HCT116 (cell line): ENCODE results near the gene PNRC1. TPM values are rescaled to one million over a fixed set of nuclear protein-coding genes. Genes with fewer than 3 reads are reported as not detected.

Experiments used
- ATAC-seq: fragments of 200-7000 bp; cut with Tn5 transposase; 2 replicates; pipeline ENCODE4 v1.9.1; 2020; ENCODE audit warnings: mild to moderate bottlenecking, moderate library complexity
- BruUV-seq: library from RNA; stranded (reverse); fragments of 400-500 nt; replicated peaks from 2 replicates; lab custom pipeline; 2021; lab: Mats Ljungman, UMichigan
- CTCF ChIA-PET: fragments of 300-600 bp; sonication (Branson Sonifier 250); formaldehyde crosslinking; loops from one replicate; lab custom pipeline; 2021; ENCODE audit warnings: antibody characterized with exemption; lab: Charles Lee
- POLR2A ChIA-PET: fragments of 300-600, 350-600 bp; sonication (Branson Sonifier 250); formaldehyde crosslinking; loops from one replicate; lab custom pipeline; 2021; ENCODE audit warnings: antibody characterized with exemption; lab: Charles Lee
- RAD21 ChIA-PET, 2 experiments: fragments of 300-600 bp; sonication (Branson Sonifier 250); formaldehyde crosslinking; loops; one replicate each; lab custom pipeline; 2023; ENCODE audit warnings: low total read pairs in 2 of 2; ENCODE audit not compliant: uncharacterized antibody in 2 of 2, unreplicated experiment in 2 of 2, low non-redundant PET in 1 of 2; lab: Charles Lee
- DNase-seq: peaks from one replicate; pipeline ENCODE4 v3.0.0-alpha.2; 2010; ENCODE audit warnings: low read depth, low spot score
- H2AFZ ChIP-seq: fragments of 200-600 bp; shearing (Covaris generic), sonication (generic); 2 replicates; pipeline ENCODE4 v1.6.1; 2017; ENCODE audit warnings: low read depth, mixed run types, mixed read lengths, antibody characterized with exemption, low read length; ENCODE audit not compliant: poor library complexity, severe bottlenecking
- H3K27ac ChIP-seq: 2 replicates; pipeline ENCODE4 v1.5.1; 2012; ENCODE audit warnings: low read depth, low read length
- H3K27me3 ChIP-seq: fragments of 200-600 bp; sonication (generic); 2 replicates; pipeline ENCODE4 v1.6.1; 2016; ENCODE audit warnings: mixed run types, low read length, mixed read lengths; ENCODE audit not compliant: insufficient read depth
- H3K36me3 ChIP-seq, 2 experiments: fragments of 200-500 bp in 1 of 2; fragments of 200-600 bp in 1 of 2; sonication (Bioruptor generic) in 1 of 2; sonication (generic) in 1 of 2; 2 replicates each; pipeline versions ENCODE4 v1.5.1 to v1.6.1; 2014 to 2016; ENCODE audit warnings: low read length in 2 of 2, inconsistent platforms in 1 of 2, mixed read lengths in 1 of 2, mixed run types in 1 of 2; ENCODE audit not compliant: insufficient read depth in 2 of 2, control insufficient read depth in 1 of 2
- H3K4me1 ChIP-seq, 2 experiments: fragments of 200-600 bp in 1 of 2; sonication (generic) in 1 of 2; 2 replicates each; pipeline versions ENCODE4 v1.5.1 to v1.6.1; 2012 to 2017; ENCODE audit warnings: low read length in 2 of 2, inconsistent platforms in 1 of 2, mild to moderate bottlenecking in 1 of 2, mixed read lengths in 1 of 2, mixed run types in 1 of 2, moderate library complexity in 1 of 2; ENCODE audit not compliant: insufficient read depth in 2 of 2, control insufficient read depth in 1 of 2
- H3K4me2 ChIP-seq: fragments of 200-600 bp; sonication (generic); 2 replicates; pipeline ENCODE4 v1.6.1; 2017; ENCODE audit warnings: mixed run types, low read length, mixed read lengths
- H3K4me3 ChIP-seq, 2 experiments: fragments of 200-600 bp in 1 of 2; sonication (generic) in 1 of 2; replicated peaks in 1 of 2; 2 replicates each; pipeline ENCODE4 v1.5.1; 2011 to 2016; ENCODE audit warnings: low read length in 2 of 2, control low read depth in 1 of 2, low read depth in 1 of 2, mild to moderate bottlenecking in 1 of 2, mixed read lengths in 1 of 2, mixed run types in 1 of 2
- H3K79me2 ChIP-seq: fragments of 200-600 bp; sonication (generic); 2 replicates; pipeline ENCODE4 v1.6.1; 2017; ENCODE audit warnings: mild to moderate bottlenecking, mixed run types, low read length, moderate library complexity, mixed read lengths; ENCODE audit not compliant: insufficient read depth
- H3K9ac ChIP-seq: fragments of 200-600 bp; sonication (generic); 2 replicates; pipeline ENCODE4 v1.6.1; 2016; ENCODE audit warnings: low read length, mixed read lengths
- H3K9me2 ChIP-seq: fragments of 200-600 bp; sonication (generic), shearing (Covaris generic); 2 replicates; pipeline ENCODE4 v1.6.1; 2017; ENCODE audit warnings: mixed run types, mild to moderate bottlenecking, moderate library complexity; ENCODE audit not compliant: insufficient read depth
- H3K9me3 ChIP-seq, 2 experiments: fragments of 200-500 bp in 1 of 2; fragments of 200-600 bp in 1 of 2; sonication (Bioruptor generic) in 1 of 2; sonication (generic) in 1 of 2; 2 replicates each; pipeline ENCODE4 v1.6.1; 2014 to 2017; ENCODE audit warnings: low read length in 2 of 2, mixed read lengths in 2 of 2, inconsistent platforms in 1 of 2, low read depth in 1 of 2, mild to moderate bottlenecking in 1 of 2, mixed run types in 1 of 2, moderate library complexity in 1 of 2; ENCODE audit not compliant: control insufficient read depth in 1 of 2, insufficient read depth in 1 of 2
- H4K20me1 ChIP-seq: fragments of 200-600 bp; sonication (generic), shearing (Covaris generic); 2 replicates; pipeline ENCODE4 v1.6.1; 2017; ENCODE audit warnings: mixed run types, mild to moderate bottlenecking, moderate library complexity; ENCODE audit not compliant: insufficient read depth
- EZH2 ChIP-seq: fragments of 200-600 bp; sonication (generic); IDR thresholded peaks from 2 replicates; pipeline ENCODE4 v1.6.1; 2017; ENCODE audit warnings: antibody characterized with exemption, mixed run types
- FOSL1 ChIP-seq: IDR thresholded peaks from 2 replicates; pipeline ENCODE4 v1.6.1; 2012; ENCODE audit warnings: low read depth
- REST ChIP-seq: IDR thresholded peaks from 2 replicates; pipeline ENCODE4 v1.6.1; 2012; ENCODE audit warnings: low read depth
- ZBTB33 ChIP-seq: IDR thresholded peaks from 2 replicates; pipeline ENCODE4 v1.6.1; 2011; ENCODE audit warnings: mild to moderate bottlenecking, low read length, moderate library complexity; ENCODE audit not compliant: insufficient replicate concordance; ENCODE audit errors: extremely low read depth
- intact Hi-C: fragments of 100-400 bp; cut with micrococcal nuclease; formaldehyde crosslinking; loops from 2 replicates; pipeline ENCODE4 v1.10.0; 2022
- total RNA-seq: library from RNA; stranded (reverse); gene quantifications from one replicate; pipeline ENCODE4 v1.2.1, GENCODE V29; 2021; ENCODE audit not compliant: unreplicated experiment

The PNRC1 gene
- total RNA-seq, 1 experiment from 2014 or later, result 66.8 TPM

- POLR2A ChIA-PET, result no interaction called here
- H3K27me3 ChIP-seq, result no peaks in the 10 kb centered on the region
- ATAC-seq (no peak), DNase-seq (no peak)
- H3K4me3 ChIP-seq, result no peak overlapping the region
- no TSS peak for BruUV-seq
- intact Hi-C loops, result loop anchor here (10.0 kb wide), 1 partner anchor 494 kb away; no protein-coding TSS in a partner anchor
- H4K20me1 ChIP-seq, result no peaks in the 10 kb centered on the region
- CTCF ChIA-PET, result no interaction called here
- H3K9ac ChIP-seq, result no peak overlapping the region
- no peaks in the 10 kb centered on the region for H3K9me3 ChIP-seq
- H3K4me2 ChIP-seq, result peak overlapping the region; percentile 17; the same call in 1 of the 2 replicates
- peaks cover 0 to 13% of the 10 kb centered on the region in 2 experiments; a peak in 2 of 4 replicates for H3K4me1 ChIP-seq
- H3K36me3 ChIP-seq, result no peaks in the 10 kb centered on the region
- no peak overlapping the region for H2AFZ ChIP-seq
- H3K27ac ChIP-seq, result no peak overlapping the region
- RAD21 ChIA-PET, result no interaction called here
- H3K79me2 ChIP-seq, result no peaks in the 10 kb centered on the region
- H3K9me2 ChIP-seq, result no peaks in the 10 kb centered on the region
- no peak for TF ChIP-seq REST
- TF ChIP-seq ZBTB33, result no peak
- TF ChIP-seq FOSL1, result 0 out of 2 replicates have a peak, but pooled peaks have one; percentile 19
- no peak for TF ChIP-seq EZH2
- TF ChIP-seq, all 23 proteins: peak for 1
These were observed 39.8 kb downstream of the PNRC1 start for GRCh38 chr6:89120371-89120770.
